Measurements from ENCODE around the gene CELF2.

GRCh38 chr10:11215471-11215870 is 197.8 kb downstream of the CELF2 start:
- no peak for TF ChIP-seq CTCF (IDR thresholded peaks at IDR 0.05; ENCODE audit: low read depth, low read length, poor library complexity, severe bottlenecking)
- no peak for TF ChIP-seq EZH2phosphoT487 (IDR thresholded peaks at IDR 0.05; ENCODE audit: borderline replicate concordance, low read length)

Data from DOHH2 (cell line).